Small intestine (tissue), 7 donors: ENCODE data around the gene ALG12. TPM values are rescaled to one million over a fixed set of nuclear protein-coding genes. Genes with fewer than 3 reads are reported as not detected.

Source experiments
- DNase-seq, 2 donors: peaks; one replicate each; pipeline versions ENCODE4 v3.0.0 to v3.0.0-alpha.2; 2013
- FAIRE-seq: peaks from 2 replicates; lab custom pipeline; 2012; peaks lifted over from hg19 to GRCh38; lab: Jason Lieb, UNC
- H3K27ac ChIP-seq, 3 donors: one replicate each; pipeline ENCODE4 v1.5.1; 2013; ENCODE audit warnings: low read length in 2 of 3, mild to moderate bottlenecking in 2 of 3, control low read depth in 1 of 3, inconsistent platforms in 1 of 3, low read depth in 1 of 3, moderate library complexity in 1 of 3
- H3K27me3 ChIP-seq, 3 donors: one replicate each; pipeline ENCODE4 v1.6.1; 2013; ENCODE audit warnings: low read length in 3 of 3, inconsistent platforms in 1 of 3; ENCODE audit not compliant: control insufficient read depth in 3 of 3, insufficient read depth in 3 of 3
- H3K36me3 ChIP-seq, 3 donors: one replicate each; pipeline ENCODE4 v1.6.1; 2013; ENCODE audit warnings: low read length in 3 of 3, inconsistent platforms in 1 of 3, low read depth in 1 of 3, mild to moderate bottlenecking in 1 of 3, moderate library complexity in 1 of 3; ENCODE audit not compliant: control insufficient read depth in 3 of 3, insufficient read depth in 2 of 3
- H3K4me1 ChIP-seq, 3 donors: one replicate each; pipeline ENCODE4 v1.6.1; 2013; ENCODE audit warnings: low read length in 2 of 3, inconsistent platforms in 1 of 3, low read depth in 1 of 3, mild to moderate bottlenecking in 1 of 3, moderate library complexity in 1 of 3; ENCODE audit not compliant: control insufficient read depth in 3 of 3, insufficient read depth in 2 of 3
- H3K4me3 ChIP-seq, 3 donors: one replicate each; pipeline ENCODE4 v1.5.1; 2013; ENCODE audit warnings: low read length in 3 of 3, control low read depth in 1 of 3, inconsistent platforms in 1 of 3, low read depth in 1 of 3, mild to moderate bottlenecking in 1 of 3, moderate library complexity in 1 of 3
- H3K9me3 ChIP-seq, 2 donors: one replicate each; pipeline ENCODE4 v1.6.1; 2013; ENCODE audit warnings: low read depth in 1 of 2, low read length in 1 of 2; ENCODE audit not compliant: control insufficient read depth in 2 of 2, insufficient read depth in 1 of 2
- WGBS, 3 donors: extraction: QIAGEN DNeasy Blood & Tissue Kit; methylation state at CpG; one replicate each; pipeline ENCODE4 v1.1.7; 2013; 5-methylcytosine and 5-hydroxymethylcytosine counted together
- polyA plus RNA-seq, 4 donors: library from polyadenylated mRNA; stranded (reverse) in 3 of 4; unstranded in 1 of 4; fragments of 200-250 nt in 3 of 4; fragments of 120-200 nt in 1 of 4; gene quantifications; one replicate each; pipeline versions ENCODE4 v1.2.1 to v1.2.3, GENCODE V29; 2013
- donor health status: healthy with polysubstance abuse.
- donor health status: control.
- donor health status: control.
- donor health status: Bipolar disorder and iron deficiency.
- donor health status: healthy.

ALG12 gene
- polyA plus RNA-seq, 4 donors: 9.4 to 31.6 (median 12.4) TPM

DNA sequence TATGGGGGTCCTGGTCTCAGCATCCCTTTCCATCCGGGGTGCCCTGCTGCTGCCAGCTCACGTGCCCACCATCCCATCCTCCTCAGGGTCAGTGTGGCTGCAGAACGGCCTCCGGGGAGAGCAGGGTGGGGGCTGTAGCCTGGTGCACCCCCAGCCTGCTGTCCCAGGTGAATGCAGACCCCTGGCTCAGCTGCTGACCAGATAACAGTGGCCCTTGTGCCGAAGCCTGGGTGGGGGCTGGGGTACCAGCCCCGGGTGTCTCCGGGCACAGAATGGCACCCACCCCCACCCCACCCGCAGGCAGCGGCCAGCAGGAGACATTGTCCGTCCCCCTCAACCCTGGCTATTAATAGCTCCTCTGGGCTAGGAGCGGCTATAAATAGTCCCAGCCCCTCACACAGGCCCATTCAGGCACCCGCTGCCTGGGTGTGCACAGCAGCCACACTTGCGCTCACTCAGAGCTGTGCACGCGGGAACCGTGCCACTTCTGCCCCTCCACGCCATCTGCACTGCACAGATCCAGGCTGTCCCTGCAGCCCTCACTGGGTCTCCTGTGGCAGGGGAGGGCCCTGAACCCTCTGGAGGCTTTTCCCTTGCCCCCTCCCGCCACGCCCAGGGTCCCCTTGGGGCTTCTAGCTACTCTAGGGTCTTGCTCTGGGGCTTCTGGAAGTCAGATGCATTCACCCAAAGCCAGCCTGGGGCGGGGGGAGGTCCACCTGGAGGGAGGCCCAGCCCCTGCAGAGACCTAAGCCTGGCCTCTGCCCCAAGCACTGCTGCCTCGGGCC lies 18.9 kb upstream of the ALG12 start:
- DNase-seq (no peak), FAIRE-seq (no peak)
- peaks cover 0 to 13% (median 3%) of the 10 kb centered on the region in 3 donors for H3K4me1 ChIP-seq
- no peak overlapping the region for H3K4me3 ChIP-seq
- H3K27ac ChIP-seq: peak overlapping the region in 2 of 3 donors; percentile 21 to 77
- H3K36me3 ChIP-seq: no peaks in the 10 kb centered on the region
- H3K9me3 ChIP-seq: no peaks in the 10 kb centered on the region
- no peaks in the 10 kb centered on the region for H3K27me3 ChIP-seq
- WGBS, 3 donors: 64 to 82% (median 79%) methylated on average over 20 to 21 of the region's 21 CpGs

GRCh38 chr22:49936018-49936972 lies 18.1 kb upstream of the ALG12 start:
- no peak for FAIRE-seq

DNA sequence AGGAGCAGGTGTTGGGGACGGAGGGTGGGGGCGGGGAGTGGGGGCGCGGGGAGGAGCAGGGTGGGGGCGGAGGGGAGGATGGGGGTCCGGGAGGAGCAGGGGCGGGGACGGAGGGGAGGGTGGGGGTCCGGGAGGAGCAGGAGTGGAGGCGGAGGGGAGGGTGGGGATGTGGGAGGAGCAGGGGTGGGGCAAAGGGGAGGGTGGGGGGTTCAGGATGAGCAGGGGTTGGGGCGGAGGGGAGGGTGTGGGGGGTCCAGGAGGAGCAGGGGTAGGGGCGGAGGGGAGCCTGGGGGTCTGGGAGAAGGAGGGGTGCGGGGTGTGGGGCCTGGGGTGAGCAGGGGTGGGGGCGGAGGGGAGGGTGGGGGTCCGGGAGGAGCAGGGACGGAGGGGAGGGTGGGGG lies 17.3 kb upstream of the ALG12 start:
- 3 to 14% (median 7%) methylated on average over 5 to 15 of the region's 16 CpGs for WGBS, 3 donors
- Histone ChIP-seq H3K4me3 (peak overlapping the region in 2 of 3 donors; percentile 16 to 39), H3K9me3 (no peaks in the 10 kb centered on the region), H3K27ac (no peak overlapping the region), H3K27me3 (no peaks in the 10 kb centered on the region), H3K36me3 (no peaks in the 10 kb centered on the region), H3K4me1 (peaks cover 0 to 13% (median 3%) of the 10 kb centered on the region in 3 donors)
- DNase-seq (no peak), FAIRE-seq (no peak)

More at GRCh38 chr22:49936018-49936972, 18.1 kb upstream of the ALG12 start:
- peak; percentile 68 to 86 for DNase-seq
- peak overlapping the region; percentile 16 to 39 (median 28) for H3K4me3 ChIP-seq
- no peaks in the 10 kb centered on the region for H3K9me3 ChIP-seq
- peaks cover 0 to 13% (median 3%) of the 10 kb centered on the region in 3 donors for H3K4me1 ChIP-seq
- H3K27me3 ChIP-seq: no peaks in the 10 kb centered on the region
- H3K36me3 ChIP-seq: no peaks in the 10 kb centered on the region
- 5 to 12% (median 8%) methylated on average over 23 to 52 of the region's 52 CpGs for WGBS, 3 donors
- H3K27ac ChIP-seq: peak overlapping the region; percentile 16 to 76 (median 21)

DNA sequence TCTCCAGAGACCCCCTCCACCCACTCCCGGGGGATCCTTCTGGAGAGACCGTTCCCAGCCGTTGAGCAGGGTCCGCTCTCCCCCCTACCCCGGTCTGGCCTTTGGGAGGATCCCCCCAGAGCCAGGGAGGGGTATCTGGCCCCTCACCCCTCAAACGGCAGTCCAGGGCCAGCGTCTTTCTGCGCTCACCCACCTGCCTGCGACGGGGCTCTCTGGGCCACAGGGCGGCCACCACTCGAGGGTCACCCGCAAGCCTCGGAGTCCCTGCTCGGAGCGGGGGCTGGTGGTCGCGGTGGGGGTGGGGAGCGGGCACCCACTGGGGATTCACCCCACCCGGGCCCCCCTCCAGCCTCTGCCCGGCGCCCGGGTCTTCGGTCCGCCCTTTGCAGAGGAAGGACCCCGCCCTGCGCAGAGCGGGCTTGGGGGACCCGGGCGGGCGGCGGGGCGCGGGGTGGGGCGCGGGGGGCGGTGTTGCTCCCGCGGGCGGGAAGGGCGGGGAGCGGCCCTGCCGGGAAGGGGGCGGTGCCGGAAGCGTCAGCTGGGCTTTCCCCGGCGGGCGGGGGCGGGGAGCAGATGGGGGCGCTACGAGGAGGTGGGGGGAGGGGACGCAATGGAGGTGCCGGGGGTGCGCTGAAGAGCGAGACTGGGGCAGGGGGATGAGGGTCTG lies 16.8 kb upstream of the ALG12 start:
- DNase-seq: peak in 1 of 2 donors; percentile 80
- H3K36me3 ChIP-seq: no peaks in the 10 kb centered on the region
- no peaks in the 10 kb centered on the region for H3K27me3 ChIP-seq
- peak overlapping the region; percentile 42 to 87 (median 62) for H3K27ac ChIP-seq
- peaks cover 0 to 13% (median 3%) of the 10 kb centered on the region in 3 donors for H3K4me1 ChIP-seq
- H3K9me3 ChIP-seq: no peaks in the 10 kb centered on the region
- H3K4me3 ChIP-seq: peak overlapping the region in 2 of 3 donors; percentile 33 to 39
- FAIRE-seq: no peak
- 5 to 9% (median 9%) methylated on average over 33 to 56 of the region's 56 CpGs for WGBS, 3 donors

DNA sequence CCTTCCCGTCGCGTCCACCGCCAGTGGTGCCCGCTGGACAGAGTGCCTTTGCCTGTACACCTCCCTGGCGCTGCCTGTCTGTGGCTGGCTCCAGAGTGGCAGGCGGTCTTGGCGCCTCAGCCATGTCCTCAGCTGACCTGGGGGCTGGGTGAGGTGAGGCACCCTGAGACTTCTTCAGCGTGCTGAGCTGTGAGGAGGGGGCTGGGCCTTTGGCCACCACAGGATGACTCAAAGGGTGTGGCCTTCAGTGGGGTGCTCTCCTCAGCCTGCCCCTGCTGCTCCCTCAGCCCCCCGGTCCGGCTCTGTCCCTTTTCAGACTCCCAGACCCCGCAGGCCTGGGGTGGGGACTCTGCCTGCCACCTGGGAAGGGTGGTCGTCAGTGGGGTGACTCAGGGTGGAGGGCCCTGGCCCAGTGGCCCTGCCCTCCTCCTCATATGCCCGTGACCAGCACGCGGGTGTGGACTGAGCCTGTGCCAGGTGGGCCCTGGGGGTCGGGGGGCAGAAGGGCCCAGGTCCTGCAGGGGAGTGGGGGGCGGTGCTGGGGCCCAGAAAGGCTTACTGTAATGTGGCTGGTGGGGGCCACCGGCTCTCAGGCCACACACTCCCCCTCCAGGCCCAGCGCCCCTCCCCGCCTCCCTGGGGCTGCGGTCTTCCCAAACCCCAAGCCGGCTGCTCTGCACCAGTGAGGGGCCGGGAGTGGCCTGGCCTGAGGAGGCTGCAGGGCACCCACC lies 16.1 kb upstream of the ALG12 start:
- Histone ChIP-seq H3K27ac (peak overlapping the region; percentile 42 to 87 (median 62)), H3K4me1 (peaks cover 0 to 17% (median 3%) of the 10 kb centered on the region in 3 donors), H3K27me3 (peaks cover 0 to 3% (median 0%) of the 10 kb centered on the region in 3 donors), H3K4me3 (peak overlapping the region in 2 of 3 donors; percentile 33 to 39), H3K9me3 (no peaks in the 10 kb centered on the region), H3K36me3 (no peaks in the 10 kb centered on the region)
- FAIRE-seq (no peak), DNase-seq (peak in 1 of 2 donors; percentile 49)
- WGBS, 3 donors: 41 to 47% (median 43%) methylated on average over 23 to 24 of the region's 24 CpGs

DNA sequence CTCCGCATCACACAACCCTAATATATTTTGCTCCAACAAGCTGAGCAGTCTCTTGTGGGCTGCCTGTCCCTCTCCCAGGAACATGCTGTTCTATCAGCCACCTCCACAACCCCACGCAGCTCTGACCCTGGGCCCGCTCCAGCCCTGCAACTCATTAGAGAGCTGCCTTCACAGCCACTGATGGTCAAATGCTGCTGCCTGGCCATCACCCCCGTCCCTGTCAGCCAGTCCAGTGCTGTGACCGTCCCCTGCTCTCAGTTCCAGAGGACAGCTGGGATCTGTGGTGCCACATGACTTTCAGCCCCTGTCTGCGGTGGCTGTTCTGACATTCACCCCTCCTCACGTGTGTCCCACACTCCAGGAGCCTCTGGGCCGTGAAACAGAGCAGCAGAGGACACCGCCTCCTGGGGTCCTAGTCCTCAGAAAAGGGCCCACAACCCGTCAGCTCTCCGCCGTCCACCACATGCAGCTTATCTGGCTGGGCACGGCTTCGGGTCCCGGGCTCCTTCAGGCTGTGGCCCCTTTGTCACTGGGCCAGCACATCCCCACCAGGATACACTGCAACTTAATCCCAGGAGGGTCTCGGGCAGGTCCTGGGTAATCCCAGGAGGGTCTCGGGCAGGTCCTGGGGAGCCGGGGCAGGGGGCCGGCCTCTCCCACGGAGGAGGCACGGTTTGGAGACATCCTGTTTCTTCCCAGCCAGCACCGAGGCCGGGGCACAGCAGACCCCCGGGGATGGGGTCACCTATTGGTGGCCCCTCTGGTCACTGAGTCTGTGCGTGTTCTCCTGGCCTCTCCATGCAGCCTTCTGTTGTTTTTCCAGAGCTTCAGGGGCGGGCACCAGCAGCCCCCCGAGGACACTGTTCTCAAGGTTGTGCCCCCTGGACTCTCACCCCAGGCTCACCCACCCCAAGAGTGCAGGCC lies 15.3 kb upstream of the ALG12 start:
- 73 to 78% (median 76%) methylated on average over 27 of the region's 27 CpGs for WGBS, 3 donors
- Histone ChIP-seq H3K27me3 (peaks cover 0 to 8% (median 0%) of the 10 kb centered on the region in 3 donors), H3K27ac (peak overlapping the region in 2 of 3 donors; percentile 24 to 87), H3K4me1 (peaks cover 0 to 17% (median 3%) of the 10 kb centered on the region in 3 donors), H3K9me3 (no peaks in the 10 kb centered on the region), H3K4me3 (no peak overlapping the region), H3K36me3 (no peaks in the 10 kb centered on the region)
- DNase-seq: no peak
- FAIRE-seq: no peak
